8988T (cell line): Measurements from ENCODE around the gene CACNA1C.

Experiments used
- DNase-seq: peaks from one replicate; pipeline ENCODE4 v3.0.0; 2011

Gene CACNA1C

DNA sequence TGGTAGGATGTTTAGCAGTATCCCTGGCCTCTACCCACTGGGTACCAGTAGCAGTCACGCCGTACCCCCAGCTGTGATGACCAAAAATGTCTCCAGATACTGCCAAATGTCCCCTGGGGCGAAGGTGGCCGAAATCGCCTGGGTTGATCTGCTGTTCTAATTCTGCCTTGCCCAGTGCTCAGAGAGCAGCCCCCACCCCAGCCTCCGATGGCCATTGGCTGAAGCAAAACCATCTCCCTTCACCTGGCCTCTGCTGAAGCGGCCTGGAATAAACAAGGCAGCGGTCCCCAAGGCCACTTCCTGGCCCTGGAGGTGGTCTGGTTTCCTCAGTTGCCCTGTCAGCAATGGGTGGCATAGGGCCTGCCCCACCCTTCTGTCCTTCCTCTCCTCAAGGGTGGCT is 298.4 kb downstream of the CACNA1C start:
- DNase-seq = no peak

DNA sequence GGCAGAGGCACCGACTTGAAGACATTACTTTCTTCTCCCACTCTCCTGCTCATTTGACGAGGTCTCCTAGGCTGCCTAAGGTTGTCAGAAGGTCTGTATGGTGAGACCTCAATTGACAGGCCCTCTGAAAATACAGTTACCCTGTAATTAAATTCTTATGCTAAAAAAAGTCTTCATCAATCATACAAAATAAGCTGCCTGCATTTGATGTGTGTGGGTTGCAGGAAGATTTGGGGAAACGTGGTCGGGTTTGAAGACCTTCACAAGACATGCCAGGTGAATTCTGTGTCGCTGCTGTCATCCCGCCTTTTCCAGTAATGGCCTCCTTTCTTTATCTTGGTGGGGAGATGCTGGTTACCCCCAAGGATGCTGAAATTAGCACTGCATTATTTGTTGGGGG is 299.4 kb downstream of the CACNA1C start:
- no peak for DNase-seq

DNA sequence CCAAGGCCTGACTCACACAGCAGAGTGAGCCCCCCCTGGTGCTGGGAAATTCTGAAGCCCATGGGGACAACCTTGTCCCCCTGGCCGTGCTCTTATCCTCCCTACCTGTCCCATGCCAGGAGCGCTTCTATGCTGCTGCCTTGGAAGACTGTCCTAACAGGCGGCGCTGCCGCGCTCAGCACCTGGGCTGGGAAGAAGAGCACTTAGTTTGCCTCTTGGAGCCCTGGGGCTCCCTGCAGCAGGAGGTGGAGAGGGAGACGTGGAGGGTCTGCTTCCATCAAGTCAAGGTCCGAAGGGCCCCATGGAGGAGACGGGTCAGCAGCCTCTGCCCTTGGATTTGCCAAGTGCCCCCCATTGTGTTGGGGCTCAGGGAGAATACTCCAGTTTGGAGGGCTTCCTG is 300.5 kb downstream of the CACNA1C start:
- DNase-seq = no peak

DNA sequence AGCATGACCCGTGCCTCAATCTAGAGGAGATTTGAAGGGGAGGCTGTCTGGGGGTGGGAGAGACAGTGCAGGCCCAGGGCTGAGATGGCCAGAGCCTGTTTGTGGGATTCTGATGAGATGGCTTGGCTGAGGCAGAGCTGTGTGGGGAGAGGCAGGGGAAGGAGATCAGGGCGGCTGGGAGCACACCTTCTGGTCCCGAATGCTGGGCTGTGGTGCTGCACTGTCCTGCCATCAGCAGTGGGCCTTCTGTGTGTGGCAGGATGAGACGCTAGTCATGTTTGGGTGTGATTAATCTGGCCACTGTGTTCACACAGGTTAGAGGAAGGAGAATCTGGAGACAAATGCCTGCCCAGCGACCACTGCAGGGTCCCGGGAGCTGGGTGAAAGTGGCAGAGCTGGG is 300.9 kb downstream of the CACNA1C start:
- no peak for DNase-seq

DNA sequence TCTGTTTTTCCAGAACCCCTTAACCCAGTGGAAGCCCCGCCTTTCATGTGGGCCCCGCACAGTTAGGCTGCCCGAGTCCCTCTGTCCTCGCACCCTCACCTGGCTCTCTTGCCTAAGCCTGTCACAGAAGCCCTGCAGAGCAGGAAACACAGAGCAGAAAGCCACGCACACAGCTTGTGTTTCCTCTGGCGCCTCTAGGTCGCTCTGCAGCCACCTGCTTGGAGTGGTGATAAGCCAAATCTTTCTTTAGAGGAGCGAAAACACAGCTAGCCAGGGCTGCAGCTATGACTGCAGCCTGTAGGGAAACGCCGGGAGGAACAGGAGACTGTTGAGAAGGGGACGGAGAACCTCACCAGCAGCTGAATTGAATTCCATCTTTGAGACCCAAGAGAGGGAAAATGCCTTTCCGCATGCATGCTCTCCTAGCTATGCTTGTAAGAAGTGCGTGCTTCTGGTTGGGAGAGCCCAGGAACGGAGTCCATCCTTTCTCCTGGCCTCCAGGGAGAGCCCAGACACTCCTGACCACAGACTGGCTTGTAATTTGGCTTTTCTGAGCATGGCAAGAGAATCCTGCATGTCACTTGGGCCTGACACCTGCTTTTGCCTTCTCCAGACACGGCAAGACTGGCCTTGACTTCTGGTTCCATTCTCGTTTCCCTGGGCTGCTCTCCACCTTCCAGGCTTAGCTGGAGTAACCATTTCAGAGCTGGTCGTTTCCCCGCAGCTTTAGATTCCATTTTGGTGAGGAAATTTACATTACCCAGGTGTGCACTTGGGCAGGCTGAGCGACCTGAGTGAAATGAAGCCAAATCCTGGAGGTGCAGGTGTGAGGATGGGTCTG is 301.6 kb downstream of the CACNA1C start:
- DNase-seq = no peak

DNA sequence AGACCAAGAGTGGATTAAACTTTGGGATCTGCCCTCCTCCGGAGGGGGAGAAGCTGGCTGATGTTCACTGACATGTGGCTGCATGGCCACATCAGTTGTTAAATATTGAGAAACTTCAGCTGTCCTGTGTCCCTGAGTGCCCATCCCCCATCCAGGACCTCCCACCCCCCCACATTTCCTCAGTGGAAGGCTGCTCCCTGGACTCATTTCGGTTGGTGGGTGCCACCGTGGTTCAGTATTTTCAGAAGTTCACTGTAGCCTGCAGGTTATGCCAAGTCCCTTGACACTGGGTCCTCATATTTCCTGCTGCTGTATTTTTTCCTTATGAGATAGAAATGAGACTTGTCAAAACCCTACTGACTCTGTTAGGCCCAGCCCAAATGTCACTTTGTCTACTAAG is 302.4 kb downstream of the CACNA1C start:
- no peak for DNase-seq

DNA sequence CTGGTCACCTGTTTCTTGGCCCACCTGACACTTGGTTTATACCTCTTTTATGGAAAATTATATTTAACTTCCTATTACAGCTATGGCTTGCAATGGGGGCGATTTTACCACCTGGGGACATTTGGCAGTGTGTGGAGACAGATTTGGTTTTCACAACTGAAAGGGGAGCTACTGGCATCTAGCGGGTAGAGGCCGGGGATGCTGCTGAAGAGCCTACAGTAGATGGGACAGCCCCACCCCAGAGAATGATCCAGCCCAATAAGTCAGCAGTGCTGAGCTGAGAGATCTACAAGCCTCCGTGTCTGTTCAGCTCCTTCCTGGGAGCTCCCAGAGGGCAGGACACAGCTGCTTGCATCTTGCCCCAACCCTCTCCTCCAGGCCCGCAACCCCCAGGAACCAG is 302.8 kb downstream of the CACNA1C start:
- DNase-seq = no peak

DNA sequence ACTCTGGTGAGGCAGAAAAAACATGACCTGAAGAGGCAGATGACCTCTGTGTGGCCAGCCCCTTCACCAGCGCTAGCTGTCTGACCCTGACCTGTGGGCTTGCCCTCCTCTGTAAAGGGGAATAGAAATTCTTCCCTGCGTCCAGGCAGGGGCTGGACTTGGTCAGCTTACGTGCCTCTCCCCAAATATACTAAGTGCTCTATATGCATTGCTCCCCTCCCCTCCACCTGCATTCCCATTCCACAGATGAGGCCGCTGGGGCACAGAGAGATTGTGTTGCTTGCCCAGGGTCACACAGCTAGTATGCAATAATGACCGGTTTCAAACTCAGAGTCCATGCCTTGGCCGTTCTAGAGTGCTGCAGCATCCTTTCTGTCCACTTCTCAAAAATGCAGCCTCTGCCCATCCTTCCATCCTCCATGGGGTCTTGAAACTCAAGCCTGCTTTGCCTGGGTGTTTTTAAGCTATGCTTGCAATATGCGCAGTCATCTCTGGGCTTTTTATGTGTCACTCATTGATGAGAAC is 303.9 kb downstream of the CACNA1C start:
- no peak for DNase-seq

DNA sequence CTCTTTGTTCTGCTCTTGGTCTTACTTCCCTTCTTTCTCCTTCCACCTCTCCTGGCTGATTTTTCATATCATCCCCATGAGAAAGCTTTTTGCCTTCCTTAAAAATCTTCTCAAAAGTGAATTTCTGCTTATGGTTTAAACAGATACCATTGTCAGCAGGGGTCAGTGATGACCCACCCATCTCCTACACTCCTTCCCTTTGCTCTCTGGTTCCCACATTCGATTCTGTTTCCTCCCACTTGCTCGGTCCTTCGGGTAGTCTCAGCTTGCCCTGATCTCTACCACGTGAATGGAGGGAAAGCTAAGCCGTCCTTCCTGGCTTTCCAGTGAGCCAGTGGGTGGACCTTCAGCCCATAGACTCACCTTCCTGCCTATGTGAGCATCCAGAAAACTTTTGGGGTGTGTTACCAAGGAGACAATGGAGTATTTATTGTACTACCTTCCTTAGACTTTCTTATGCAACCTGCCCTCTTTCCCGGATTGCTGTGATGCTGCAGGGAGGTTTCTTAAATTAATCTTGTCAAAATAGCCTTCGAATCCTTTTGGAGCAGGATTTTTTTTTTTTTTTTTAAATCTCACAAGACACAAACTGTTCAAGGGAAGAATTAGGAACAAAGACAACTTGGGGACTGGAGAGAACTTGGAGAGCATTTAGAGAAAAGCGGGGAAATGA is 306.3 kb downstream of the CACNA1C start:
- no peak for DNase-seq

DNA sequence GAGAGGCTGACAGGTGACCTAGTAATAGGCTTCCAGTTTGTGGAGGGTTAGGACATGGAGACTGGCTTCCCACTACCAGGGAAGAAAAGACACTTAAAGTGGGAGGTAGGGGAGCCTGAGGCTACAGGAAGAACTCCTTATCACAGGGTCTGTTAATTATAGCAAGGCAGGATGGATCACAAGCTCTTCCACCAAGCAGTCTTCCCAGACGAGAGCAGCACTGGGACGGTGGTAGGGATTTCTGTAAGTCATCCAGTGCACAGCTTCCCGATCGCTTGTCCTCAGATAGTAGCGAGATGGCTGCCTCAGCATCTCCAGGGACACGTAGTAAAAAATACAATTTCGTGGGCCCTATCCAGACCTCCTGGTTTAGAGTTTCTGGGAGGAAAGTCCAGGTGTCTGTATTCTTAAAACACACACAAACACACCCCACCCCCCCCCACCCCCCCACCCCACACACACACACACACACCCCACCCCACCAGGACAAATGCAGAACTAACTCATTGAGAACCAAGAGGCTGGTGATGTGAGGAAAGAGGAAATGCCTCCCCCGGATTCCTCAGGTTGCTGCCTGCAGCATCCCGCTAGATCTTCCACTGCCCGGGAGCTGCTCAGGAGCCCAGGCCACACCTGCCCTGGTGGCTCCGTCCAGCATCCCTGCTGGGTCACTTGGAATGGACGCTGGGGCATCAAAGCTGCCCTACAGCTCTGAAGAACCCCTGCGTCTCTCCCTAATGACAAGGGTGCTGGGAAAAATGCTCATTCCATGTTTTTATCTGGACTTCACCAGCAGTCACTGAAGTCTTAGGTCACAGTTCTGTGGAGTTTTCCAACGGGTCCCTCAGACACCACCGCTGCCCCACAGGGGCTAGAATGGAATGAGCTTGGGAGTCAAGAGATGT is 307.2 kb downstream of the CACNA1C start:
- no peak for DNase-seq

DNA sequence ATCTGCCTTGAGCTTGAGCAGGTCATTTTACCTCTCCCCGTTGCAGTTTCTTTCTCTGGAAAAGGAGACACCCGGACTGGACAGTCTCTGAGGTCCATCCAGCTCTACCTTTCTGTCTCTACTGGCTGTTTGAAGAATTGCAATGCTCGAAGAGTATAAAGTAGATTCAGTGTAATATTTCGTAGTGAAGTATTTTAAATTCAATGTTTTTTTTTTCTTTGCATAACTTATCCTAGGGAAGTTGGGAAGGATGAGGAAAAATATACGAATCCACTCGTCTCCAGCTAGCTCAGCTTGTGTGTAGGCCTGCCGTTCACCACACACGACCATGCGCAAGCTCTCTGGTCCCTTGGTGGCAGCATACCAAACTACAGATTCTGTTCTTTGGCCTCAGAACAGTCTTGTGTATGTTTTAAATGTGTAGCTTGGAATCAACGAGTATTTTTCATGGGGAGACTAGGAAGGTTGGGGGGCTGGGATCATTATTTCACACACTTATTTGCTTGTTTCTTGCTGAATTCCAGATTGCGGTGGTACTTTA is 307.9 kb downstream of the CACNA1C start:
- no peak for DNase-seq

DNA sequence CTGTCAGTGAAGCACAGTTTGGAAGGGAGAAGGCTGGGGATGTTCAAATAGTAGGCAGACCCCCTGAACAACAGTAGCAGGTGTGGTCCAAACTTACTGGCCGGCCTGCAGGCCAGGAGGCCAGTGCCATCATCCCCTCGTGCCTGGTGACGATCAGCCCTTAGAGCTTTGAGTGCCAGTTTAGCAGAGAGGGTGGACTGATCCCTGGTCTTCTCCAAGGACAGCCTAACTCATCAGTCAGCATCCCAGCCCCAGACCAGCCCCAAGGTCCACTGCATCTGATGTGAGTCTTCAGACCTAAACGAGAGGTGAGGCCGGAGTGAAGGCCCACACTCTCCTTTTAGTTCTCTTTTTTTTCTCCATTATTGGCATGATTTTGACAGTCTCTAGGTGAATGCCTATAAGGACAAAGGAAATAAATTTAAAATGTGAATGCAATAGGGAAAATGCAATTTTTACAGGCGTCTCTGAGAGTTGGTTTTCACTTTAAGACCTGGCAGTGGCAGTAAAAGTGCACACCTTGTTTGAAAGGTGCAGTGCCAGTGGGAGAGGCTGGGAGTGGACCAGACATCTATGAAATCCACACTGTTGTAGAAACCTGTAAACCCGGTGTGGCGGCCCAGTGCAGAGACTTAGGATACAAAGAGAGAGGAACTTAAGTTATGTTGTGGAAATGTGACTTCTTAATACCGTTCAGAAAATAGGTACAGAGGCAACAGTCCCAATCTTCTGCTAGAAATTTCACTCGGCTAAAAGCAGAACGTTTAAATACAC is 311.2 kb downstream of the CACNA1C start:
- no peak for DNase-seq

DNA sequence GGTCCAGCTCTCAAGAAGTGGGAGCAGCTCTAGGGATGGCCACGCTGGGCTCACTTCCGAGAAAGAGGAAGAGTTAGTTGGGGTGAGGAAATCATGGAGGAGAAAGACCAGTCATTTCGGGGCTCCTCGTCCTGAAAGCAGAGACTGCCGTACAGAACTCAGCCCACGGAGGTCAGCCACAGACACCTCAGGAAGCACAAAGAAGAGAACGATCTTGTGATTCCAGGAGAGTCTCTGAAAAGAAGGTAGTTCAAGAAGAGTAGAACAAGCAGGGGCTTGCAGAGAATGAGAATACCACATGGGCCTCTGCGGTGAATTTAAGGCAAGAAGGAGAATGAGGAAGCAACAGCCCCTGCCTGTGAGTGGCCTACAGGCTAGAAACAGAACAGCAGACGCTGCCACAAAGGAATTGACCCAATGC is 311.9 kb downstream of the CACNA1C start:
- DNase-seq = no peak

DNA sequence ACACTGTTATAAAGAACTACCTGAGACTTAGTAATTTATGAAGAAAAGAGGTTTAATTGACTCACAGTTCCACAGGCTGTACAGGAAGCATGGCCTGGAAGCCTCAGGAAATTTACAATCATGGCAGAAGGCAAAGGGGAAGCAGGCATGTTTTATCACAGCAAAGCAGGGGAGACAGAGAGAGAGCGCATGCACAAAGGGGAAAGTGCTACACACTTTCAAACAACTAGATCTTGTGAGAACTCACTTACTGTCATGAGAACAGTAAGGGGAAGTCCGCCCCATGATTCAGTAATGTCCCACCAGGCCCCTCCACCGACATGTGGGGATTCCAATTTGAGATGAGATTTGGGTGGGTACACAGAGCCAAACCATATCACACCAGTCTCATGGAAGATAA is 313.9 kb downstream of the CACNA1C start:
- no peak for DNase-seq

DNA sequence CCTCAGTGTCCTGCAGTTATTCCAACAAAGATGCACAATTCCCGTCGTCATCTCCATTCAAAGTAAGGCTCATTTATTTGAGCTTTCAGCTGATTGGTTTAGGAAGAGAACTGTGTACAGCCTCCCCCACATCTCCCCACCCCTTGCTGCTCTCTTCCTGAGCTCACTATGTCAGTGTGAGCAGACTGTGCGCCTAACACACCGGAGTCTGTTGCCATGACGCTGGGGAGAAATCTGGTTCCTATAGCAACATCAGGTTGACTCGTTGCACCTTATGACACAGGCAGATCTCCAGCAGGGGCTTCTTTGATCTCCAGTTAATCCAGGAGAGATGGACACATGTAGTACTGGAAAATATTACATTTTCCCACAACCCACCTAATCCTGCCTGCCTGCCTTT is 319.4 kb downstream of the CACNA1C start:
- DNase-seq = no peak

DNA sequence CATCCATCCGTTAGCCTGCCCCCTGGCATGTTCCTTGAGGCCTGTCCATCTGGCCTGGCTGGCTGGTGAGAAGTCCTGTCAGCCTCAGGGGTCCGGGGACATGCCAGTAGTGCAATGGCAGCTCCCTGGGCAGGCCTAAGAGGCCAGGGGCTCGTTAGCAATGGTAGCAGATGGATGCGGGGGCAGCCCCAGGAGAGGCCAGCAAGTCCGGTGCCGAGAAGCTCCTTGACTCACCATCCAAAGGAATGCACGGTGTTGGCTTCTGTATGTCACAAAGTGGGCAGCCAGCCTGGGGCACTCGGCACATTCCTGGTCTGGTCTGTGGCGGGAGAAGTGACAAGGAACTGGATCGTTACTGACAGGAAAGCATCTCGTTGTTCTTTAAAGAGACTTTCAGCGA is 319.9 kb downstream of the CACNA1C start:
- DNase-seq = no peak

DNA sequence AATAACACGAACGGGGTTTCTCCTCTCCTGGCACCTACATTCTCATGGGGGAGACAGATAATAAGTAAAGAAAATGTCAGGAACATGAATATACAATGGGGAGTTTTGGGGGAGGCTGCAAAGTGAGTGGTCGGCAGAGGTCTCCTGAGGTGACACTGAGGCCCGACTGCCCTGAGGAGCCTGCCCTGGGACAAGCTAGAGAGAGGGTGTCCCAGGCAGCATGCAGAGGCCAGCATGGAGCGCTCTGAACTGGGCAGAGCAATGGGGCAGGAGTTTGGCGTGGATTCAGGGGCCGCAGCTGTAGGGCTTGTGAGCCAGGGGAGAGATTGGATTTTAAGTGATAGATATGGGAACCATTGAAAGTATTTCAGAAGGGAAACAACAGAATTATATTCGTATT is 320.5 kb downstream of the CACNA1C start:
- DNase-seq = no peak

DNA sequence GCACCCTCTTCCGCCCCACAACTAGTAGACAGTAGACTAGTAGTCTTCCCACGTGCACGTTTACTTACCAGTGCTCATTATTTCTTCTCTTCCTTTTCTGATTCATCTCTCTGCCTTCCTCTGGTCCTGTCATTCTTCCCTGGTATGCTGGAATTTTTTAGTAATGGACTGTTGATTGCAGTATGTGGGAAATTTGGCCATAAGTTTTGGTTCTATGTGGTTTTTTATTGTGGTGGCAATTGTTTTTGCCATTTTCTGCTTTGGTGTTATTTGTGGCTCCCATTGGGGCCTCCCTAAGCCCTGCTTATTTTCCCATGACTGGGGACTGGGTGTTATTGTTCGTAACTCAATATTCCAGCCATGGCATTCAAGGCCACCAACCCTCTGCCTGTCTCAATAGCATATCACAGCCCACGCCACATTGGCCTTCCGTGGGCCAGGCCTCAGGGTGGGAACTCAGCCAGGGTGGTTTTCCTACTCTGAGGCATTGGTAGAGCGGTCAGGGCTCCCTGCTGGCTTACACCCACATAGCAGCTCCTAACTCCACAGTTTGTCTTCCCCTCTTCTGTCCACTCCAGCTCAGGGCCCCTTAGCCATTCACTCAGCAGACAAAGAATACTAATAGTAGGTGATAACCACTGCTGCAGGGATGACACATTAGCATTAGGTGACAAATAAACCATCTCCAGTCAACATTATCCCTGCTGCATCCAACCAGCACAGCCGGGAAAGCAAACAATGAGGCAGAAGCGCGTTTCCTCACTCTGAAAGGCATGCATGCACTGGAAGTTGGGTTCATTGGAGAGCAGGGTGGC is 321.5 kb downstream of the CACNA1C start:
- DNase-seq = no peak

DNA sequence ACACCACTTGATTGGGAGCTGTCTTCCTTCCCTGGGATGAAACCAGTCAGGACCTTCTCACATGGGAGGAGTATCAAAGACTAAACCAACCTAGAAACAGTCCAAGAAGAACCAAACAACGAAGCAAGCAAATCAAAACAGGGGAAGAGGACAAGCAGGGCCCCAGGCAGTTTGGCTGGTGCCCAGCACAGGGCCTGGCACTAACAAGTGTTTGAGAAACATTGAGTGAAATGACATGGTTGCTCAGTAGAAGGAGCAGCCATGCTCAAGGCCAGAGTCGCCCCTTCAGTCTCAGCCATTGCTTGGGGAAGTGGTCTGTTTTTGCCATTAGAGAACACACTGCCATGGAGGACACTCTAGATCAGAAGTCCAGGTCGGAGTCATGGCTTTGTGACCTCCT is 323.1 kb downstream of the CACNA1C start:
- DNase-seq = no peak

DNA sequence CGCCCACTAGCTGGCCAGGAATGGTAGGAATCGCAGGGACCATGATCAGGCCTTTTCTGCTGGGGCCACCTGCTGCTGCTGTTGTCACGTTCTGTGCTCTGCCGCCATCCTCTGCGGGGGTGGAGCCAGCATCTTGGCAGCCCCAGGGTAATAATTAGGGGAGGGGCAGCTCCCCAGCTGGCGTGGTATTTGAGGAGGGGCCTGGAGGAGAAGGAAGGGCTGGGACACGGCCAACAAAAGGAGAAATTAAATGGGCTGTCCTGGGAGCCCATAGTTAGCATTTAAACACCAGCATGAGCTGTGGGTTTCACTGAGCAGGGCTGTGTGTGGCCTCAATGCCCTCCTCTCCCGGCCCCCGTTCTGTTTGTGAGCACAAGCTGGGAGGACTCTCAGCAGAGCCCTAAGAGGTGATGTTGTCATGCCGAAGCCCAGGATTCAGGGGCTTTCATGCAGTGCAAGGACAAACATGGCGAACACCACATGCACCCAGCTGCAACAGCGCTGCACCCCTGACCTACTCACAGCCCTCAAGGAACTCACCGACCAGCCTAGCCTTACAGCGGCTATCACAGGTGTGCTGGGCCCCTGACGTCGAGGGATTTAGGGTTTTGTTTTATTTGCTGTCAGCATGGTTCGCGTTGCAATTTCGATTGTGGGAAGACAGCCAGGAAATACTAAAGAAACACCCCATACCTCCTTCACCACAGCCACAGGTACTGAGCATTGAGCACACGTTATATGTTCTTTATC is 324.3 kb downstream of the CACNA1C start:
- DNase-seq = no peak
